T-helper 17 cell (primary cell): ENCODE measurements around the gene CEP295NL. TPM values are rescaled to one million over a fixed set of nuclear protein-coding genes. Genes with fewer than 3 reads are reported as not detected.
A peak's percentile ranks its signal among the peaks of the same experiment; 100 is the strongest.
"Not testable (repeated sequence)": the region's sequence is repeated elsewhere in the genome, so short reads cannot be mapped to it uniquely, and the experiment has no call there.

Experiments used
- ATAC-seq: fragments of 150-1000 bp; cut with Tn5 transposase; 2 replicates; pipeline ENCODE4 v1.10.0; 2021; ENCODE audit warnings: mild to moderate bottlenecking, moderate library complexity
- DNase-seq, 3 donors: peaks; one replicate each; pipeline versions ENCODE4 v3.0.0 to v3.0.0-alpha.2; 2020 to 2021
- H3K9me3 ChIP-seq: one replicate; pipeline ENCODE4 v1.7.0; 2013; ENCODE audit warnings: low read length, mild to moderate bottlenecking; ENCODE audit not compliant: control insufficient read depth, poor library complexity, severe bottlenecking
- H3K27ac Mint-ChIP-seq: one replicate; pipeline ENCODE4 v1.8.0; 2022; ENCODE audit warnings: mild to moderate bottlenecking, moderate library complexity, mixed read lengths
- H3K27me3 Mint-ChIP-seq: one replicate; pipeline ENCODE4 v1.8.0; 2022; ENCODE audit warnings: mixed read lengths
- H3K36me3 Mint-ChIP-seq: one replicate; pipeline ENCODE4 v1.8.0; 2022; ENCODE audit warnings: low read depth, mixed read lengths
- H3K4me1 Mint-ChIP-seq: one replicate; pipeline ENCODE4 v1.8.0; 2022; ENCODE audit warnings: mild to moderate bottlenecking, mixed read lengths
- H3K4me3 Mint-ChIP-seq: one replicate; pipeline ENCODE4 v1.8.0; 2022; ENCODE audit warnings: mild to moderate bottlenecking, moderate library complexity, mixed read lengths
- total RNA-seq, 4 donors: library from RNA in 2 of 4; stranded (reverse) in 2 of 4; gene quantifications; one replicate each; pipeline ENCODE4 v1.2.3 and lab custom pipeline; 2022 to 2026

The CEP295NL gene
- total RNA-seq, 2 donors from 2014 or later = 2.0 to 2.9 TPM

DNA sequence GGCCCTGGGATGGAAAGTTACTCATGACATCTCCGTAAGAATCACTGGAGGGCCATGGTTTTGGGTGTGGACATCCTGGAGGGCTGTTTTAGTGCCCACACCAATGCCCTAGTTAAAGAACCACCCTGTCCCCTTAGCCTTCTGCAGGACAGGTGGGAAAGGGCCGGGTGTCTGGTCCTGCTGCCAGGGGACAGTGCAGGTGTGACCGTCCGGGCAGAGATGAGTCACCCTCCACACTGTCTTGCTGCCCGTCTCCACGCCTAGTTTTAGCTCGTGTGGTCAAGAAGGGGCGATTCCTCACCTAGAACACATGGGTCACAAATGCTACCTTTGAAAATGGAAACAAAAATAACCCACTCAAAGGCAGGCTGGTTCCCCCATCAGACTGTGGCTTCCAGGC is 17.0 kb downstream of the CEP295NL start:
- no peaks in the 10 kb centered on the region for H3K9me3 ChIP-seq
- Mint-ChIP-seq H3K4me1 (peaks cover 14% of the 10 kb centered on the region), H3K27ac (no peak overlapping the region), H3K36me3 (no peaks in the 10 kb centered on the region), H3K27me3 (peaks cover 4% of the 10 kb centered on the region), H3K4me3 (no peak overlapping the region)
- ATAC-seq (no peak), DNase-seq (no peak)

DNA sequence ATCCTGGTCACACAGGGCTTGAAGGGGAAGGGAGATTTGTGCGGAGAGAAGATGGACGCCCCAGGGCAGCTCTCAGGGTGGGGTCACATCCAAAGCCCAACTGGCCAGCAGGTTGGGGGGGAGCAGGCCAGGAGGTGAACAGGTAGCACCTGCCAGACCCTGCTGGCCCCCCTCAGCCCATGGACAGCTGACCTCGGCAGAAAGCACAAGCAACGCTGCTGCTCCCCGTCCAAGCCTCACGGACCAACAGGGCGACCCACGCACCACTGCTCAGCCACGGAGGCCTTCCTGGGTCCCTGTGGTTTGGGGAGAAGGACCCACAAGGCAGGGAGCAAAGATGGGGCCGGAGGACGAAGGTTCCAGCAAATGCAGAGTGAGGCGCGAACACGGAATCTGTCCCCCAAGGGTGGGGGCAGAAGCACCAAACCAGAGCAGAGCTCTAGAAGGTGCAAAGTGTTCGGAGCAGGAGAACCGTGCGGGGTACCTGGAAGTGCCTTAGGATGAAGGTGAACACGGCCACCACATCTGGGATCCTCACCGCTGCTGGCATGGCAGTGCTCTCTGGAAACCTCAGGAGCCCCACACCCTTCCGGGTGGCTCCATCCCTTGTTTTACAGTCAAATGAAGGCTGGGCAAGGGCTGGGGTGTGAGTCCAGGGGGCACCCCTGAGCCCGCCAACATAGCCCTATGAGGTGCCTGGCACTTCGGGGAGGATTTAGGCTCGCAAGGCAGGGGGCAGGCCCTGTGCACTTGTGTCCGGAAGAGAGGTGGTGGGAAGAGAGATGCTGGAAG is 17.9 kb downstream of the CEP295NL start:
- no peak overlapping the region for H3K27ac Mint-ChIP-seq
- ATAC-seq (no peak), DNase-seq (no peak)
- no peaks in the 10 kb centered on the region for H3K27me3 Mint-ChIP-seq
- peaks cover 12% of the 10 kb centered on the region for H3K4me1 Mint-ChIP-seq
- H3K9me3 ChIP-seq = no peaks in the 10 kb centered on the region
- H3K36me3 Mint-ChIP-seq = no peaks in the 10 kb centered on the region
- H3K4me3 Mint-ChIP-seq = no peak overlapping the region

DNA sequence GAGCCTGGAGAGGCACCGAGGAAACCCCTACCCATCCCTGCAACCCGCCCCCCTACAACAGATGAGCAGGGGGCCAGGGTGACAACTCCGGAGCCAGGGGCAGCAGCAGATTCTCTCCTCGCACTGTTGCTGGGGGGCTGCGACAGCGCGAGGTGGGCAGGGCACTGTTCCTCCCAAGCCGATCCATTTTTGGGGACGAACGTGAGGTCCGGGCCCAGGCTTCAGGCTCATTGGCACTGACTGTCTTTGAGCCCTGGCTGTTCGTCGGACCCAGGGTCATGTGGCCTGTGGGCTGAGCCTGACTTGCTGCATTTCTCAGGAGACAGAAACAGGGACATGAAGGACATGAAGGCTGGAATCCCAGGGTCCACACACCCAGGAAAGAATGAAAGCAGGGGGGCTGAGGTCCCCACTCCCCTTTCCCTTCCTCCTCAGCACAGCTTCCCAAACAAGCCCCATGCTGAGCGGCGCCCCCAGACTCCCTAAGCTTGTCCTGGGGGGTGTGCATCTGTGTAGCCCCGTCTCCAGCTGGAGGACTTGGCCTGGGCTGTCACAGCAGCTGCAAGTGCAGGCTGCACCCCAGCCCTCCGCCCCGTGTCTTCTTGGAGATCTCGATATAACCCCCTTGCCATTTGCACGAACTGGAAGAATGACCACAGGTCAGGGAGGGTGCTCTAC is 18.7 kb downstream of the CEP295NL start:
- no peaks in the 10 kb centered on the region for H3K36me3 Mint-ChIP-seq
- H3K4me1 Mint-ChIP-seq = peaks cover 13% of the 10 kb centered on the region
- ATAC-seq = no peak
- H3K4me3 Mint-ChIP-seq = no peak overlapping the region
- H3K27me3 Mint-ChIP-seq = peaks cover under 1% of the 10 kb centered on the region
- no peak overlapping the region for H3K27ac Mint-ChIP-seq
- no peak for DNase-seq
- H3K9me3 ChIP-seq = no peaks in the 10 kb centered on the region

DNA sequence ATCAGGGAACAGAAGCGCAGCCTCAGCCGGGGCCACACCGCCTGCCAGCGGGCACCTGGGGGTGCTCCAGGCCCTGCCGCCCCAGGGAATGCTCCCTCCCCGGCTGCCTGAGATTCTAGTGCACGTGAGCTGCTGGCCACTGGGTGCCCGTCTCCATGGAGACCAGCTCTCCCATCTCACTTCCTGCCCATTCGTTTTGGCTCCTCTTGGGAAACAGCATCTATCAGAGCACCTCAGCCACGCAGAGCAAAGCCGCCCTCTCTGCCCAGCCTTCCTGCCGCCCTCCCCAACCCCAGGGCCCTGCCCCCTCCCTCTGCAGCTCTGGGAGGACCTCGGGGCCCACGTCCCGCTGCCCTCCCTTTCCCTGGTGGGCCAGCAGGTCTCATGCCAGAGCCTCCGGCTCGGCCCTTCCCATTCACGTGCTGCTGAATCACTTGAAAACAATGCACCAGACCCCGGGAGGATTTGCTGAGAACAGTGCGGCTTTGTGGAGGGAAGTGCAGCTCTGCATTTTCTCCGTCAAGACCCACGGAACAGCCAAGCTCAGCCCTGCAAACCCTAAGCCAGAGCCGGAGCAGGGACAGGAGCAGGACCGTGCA is 19.4 kb downstream of the CEP295NL start:
- no peak for ATAC-seq
- H3K36me3 Mint-ChIP-seq = no peaks in the 10 kb centered on the region
- peak overlapping the region; percentile 9 for H3K4me3 Mint-ChIP-seq
- peaks cover 14% of the 10 kb centered on the region for H3K4me1 Mint-ChIP-seq
- no peaks in the 10 kb centered on the region for H3K9me3 ChIP-seq
- no peak overlapping the region for H3K27ac Mint-ChIP-seq
- DNase-seq = no peak
- H3K27me3 Mint-ChIP-seq = peaks cover 7% of the 10 kb centered on the region

DNA sequence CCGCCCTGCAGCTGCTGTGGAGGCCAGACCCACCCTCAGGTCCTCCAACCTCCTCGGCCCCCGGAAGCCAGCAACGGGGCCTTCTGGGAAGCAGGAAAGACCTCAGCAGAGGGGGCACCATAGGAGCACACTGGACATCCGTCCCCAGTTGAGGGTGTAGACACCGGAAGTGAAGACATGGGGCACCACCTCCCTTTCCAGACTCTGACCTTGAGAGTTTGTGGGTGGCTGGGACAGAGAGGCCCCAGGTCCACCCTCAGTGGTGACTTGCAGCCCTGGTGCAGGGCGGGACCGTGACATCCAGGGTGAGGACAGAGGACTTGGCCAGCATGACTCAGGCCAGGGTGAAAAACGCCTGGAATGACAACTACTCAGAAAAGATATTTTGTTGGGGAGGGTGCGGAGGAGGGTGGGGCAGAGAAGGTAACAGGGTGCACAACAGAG is 19.9 kb downstream of the CEP295NL start:
- DNase-seq (no peak), ATAC-seq (peak; percentile 54)
- H3K27me3 Mint-ChIP-seq = peaks cover 7% of the 10 kb centered on the region
- no peaks in the 10 kb centered on the region for H3K9me3 ChIP-seq
- no peak overlapping the region for H3K27ac Mint-ChIP-seq
- no peaks in the 10 kb centered on the region for H3K36me3 Mint-ChIP-seq
- H3K4me1 Mint-ChIP-seq = peaks cover 14% of the 10 kb centered on the region
- peak overlapping the region; percentile 9 for H3K4me3 Mint-ChIP-seq

DNA sequence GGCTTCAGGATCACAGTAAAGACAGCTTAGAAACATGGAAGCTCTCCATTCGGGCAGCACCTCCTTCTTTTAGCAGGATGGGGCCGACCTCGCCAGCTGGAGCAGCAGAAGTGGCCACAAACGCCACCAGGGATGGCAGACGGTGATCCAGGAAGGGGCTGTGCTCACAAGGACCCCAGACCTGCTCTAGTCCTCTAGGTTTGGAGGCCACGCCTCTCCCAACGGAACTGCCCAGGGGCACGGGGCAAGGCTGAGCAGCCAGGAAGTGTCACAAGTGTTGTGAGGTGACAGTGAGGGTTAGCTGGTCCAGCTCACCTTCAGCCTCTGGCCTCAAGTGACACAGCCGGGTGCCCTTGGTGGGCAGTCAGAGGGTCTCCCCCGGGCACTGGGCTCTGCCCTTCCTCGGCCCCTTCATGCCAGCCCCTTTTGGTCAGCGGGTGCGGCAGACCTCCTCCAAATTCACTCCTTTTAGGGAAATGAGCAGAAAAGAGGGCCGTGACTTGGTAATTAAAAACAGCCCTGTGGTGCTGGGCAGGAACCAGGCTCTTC is 20.4 kb downstream of the CEP295NL start:
- no peaks in the 10 kb centered on the region for H3K36me3 Mint-ChIP-seq
- H3K27me3 Mint-ChIP-seq = peaks cover 7% of the 10 kb centered on the region
- no peak overlapping the region for H3K27ac Mint-ChIP-seq
- H3K4me1 Mint-ChIP-seq = peaks cover 14% of the 10 kb centered on the region
- no peaks in the 10 kb centered on the region for H3K9me3 ChIP-seq
- H3K4me3 Mint-ChIP-seq = no peak overlapping the region
- DNase-seq (no peak), ATAC-seq (no peak)

DNA sequence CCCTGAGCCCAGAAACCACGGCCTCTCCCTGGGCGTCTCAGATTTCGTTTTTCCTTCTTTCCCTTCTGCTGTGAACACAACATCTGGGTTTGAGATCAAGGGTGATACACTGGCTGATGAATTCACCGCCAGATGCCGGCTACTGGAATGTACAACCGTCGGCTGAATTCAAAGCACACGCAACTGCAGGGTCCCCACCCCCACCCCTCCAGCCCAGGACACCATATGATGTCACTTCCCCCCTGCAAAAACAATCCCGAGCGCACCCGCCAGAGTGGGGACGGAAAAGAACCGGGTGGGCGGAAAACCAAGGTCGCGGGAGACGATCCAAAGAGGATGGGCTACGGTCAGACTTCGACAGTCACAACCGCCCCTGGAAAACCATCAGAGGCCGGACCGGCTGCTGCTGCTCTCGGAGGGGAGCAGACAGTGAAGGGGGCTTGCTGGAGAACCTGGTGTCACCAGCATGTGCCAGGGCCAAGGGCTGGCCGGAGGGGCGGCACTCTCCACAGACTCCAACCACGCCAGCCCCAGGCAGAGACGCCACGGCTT is 23.3 kb downstream of the CEP295NL start:
- Mint-ChIP-seq H3K36me3 (no peaks in the 10 kb centered on the region), H3K27me3 (peaks cover 22% of the 10 kb centered on the region), H3K4me1 (peaks cover 18% of the 10 kb centered on the region), H3K27ac (peak overlapping the region; percentile 92), H3K4me3 (peak overlapping the region; percentile 83)
- DNase-seq (no peak), ATAC-seq (peak; percentile 72)
- no peaks in the 10 kb centered on the region for H3K9me3 ChIP-seq

DNA sequence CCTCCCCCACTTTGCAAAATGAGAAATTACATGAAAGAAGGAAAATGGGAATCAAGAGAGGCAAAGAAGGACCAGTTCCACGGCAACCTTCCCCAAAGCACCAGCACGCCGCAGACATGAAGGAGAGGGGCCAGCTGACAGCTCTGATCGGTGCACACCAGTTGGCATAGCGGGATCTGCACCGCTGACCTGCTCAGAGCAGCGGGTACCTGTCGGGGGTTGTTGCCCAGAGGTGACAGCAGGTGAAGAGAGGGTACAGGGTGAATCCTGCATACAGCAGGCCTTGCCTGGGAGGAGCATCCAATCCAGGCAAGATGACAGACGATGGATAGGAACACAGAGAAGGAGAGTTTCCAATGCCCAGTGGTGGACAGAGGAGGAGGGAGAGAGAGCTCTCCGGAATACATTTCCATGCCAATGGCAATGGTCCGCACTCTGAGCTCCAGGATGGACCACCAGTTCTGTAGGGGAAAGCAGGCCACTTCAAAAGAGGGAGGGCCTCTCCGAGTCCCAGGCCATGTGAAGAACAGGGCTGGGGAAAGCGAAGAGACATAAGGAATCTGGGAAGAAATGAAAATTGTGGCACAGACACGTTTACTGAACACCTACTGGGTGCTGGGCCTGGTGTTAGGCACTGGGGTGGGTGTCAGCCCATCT is 24.0 kb downstream of the CEP295NL start:
- H3K9me3 ChIP-seq = no peaks in the 10 kb centered on the region
- H3K4me3 Mint-ChIP-seq = peak overlapping the region; percentile 63
- peak overlapping the region; percentile 92 for H3K27ac Mint-ChIP-seq
- peaks cover 22% of the 10 kb centered on the region for H3K27me3 Mint-ChIP-seq
- H3K4me1 Mint-ChIP-seq = peaks cover 18% of the 10 kb centered on the region
- no peak for ATAC-seq
- no peaks in the 10 kb centered on the region for H3K36me3 Mint-ChIP-seq
- no peak for DNase-seq

DNA sequence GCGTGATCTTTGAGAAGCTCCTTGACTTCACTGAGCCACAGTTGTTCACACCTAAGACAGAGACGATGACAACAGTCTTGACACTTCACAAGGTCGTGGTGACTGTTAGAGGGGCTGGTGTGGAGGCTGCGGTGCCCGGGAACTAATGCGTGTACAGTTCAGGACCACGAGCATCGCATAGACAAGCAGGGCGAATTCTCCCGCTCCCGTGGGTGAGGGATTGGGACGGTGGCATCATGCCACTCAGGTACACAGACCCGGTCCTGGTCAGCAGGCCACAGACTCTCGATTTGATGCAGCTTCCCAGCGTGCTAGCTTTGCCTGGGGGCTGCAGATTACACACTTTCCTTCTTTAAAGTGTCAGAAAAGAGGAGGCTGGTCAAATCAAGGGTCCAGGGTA is 24.7 kb downstream of the CEP295NL start:
- no peak for ATAC-seq
- no peak for DNase-seq
- no peaks in the 10 kb centered on the region for H3K9me3 ChIP-seq
- H3K36me3 Mint-ChIP-seq = no peaks in the 10 kb centered on the region
- H3K4me1 Mint-ChIP-seq = peaks cover 18% of the 10 kb centered on the region
- peak overlapping the region; percentile 51 for H3K4me3 Mint-ChIP-seq
- peaks cover 22% of the 10 kb centered on the region for H3K27me3 Mint-ChIP-seq
- peak overlapping the region; percentile 92 for H3K27ac Mint-ChIP-seq

DNA sequence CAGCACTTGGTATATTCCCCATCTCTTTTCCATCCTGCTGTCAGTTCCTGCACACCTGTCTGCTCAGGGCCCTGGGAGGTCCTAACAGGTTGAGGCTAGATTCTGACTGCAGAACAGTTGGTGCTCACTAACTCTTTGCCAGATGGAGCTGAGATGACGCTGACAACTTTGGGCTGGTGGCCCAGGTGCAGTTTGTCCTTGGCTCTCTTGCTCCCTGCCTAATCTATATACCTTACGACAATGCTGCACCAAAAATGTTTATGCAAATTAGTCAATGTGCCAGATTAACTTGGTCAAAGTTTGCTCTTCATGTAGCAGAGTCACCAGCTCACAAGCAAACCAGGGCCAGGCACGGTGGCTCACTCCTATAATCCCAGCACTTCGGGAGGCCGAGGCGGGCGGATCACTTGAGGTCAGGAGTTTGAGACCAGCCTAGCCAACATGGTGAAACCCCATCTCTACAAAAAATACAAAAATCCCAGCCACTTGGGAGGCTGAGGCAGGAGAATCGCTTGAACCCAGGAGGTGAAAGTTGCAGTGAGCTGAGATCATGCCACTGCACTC is 26.0 kb downstream of the CEP295NL start:
- not testable (repeated sequence) for H3K4me3 Mint-ChIP-seq, H3K36me3 Mint-ChIP-seq, H3K27ac Mint-ChIP-seq, DNase-seq, ATAC-seq, H3K9me3 ChIP-seq
- H3K27me3 Mint-ChIP-seq = peaks cover 22% of the 10 kb centered on the region
- peaks cover 18% of the 10 kb centered on the region for H3K4me1 Mint-ChIP-seq

DNA sequence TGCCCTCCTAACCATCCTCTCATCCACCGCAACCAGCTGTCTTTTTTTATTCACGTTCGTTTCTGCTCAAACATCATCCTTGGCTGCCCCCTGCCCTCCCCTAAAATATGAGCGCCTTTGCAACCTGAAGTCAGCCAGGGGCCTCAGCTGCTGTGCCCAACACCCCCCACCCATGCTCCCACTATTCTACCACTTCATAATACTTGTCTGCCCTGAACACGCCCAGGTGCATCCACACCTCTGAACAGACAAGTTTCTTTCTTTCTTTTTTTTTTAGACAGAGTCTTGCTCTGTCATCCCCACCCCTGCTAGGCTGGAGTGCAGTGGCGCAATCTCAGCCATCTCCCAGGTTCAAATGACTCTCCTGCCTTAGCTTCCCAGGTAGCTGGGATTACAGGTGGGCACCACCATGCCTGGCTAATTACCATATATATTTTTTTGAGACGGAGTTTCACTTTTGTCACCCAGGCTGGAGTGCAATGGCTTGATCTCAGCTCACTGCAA is 26.9 kb downstream of the CEP295NL start:
- no peaks in the 10 kb centered on the region for H3K9me3 ChIP-seq
- H3K4me1 Mint-ChIP-seq = peaks cover 18% of the 10 kb centered on the region
- DNase-seq (no peak), ATAC-seq (no peak)
- H3K27me3 Mint-ChIP-seq = peaks cover 22% of the 10 kb centered on the region
- H3K4me3 Mint-ChIP-seq = no peak overlapping the region
- H3K27ac Mint-ChIP-seq = no peak overlapping the region
- H3K36me3 Mint-ChIP-seq = no peaks in the 10 kb centered on the region

DNA sequence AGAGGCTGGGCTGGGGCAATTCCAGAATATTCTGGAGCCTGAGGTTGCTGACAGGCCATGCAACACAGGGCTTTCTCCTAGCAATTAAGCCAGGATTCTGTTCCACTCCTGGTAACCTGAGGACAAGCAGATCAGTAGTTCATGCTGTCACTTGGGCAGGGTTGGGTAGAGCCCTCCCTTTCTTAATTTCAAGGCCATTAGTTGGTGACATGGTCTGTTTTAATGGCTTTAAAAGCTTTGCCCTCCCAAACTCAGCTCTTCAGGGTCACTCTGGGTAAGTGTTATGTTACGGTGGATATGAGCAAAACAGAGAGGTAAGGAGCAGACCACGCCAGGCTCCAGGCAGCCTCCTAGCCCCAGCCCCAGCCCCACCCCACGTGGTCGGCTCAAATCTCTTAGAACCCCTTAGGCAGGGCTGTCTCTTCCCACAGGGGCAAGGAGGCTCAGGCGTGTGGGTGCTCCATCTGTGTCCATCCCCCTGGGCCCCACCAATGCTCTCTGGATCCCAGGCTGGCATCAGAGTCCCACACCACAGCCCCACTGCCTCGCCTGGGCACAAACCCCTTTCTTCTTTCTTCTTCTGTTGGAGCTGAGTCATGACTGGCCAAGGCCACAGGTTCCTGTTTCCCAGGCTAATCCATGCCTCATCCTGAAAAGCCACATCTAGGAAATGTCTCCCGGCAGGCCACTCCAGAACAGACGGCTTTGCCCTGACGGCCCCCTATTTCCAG is 27.5 kb downstream of the CEP295NL start:
- no peak overlapping the region for H3K4me3 Mint-ChIP-seq
- no peak for DNase-seq
- H3K27me3 Mint-ChIP-seq = peaks cover 22% of the 10 kb centered on the region
- no peak for ATAC-seq
- no peaks in the 10 kb centered on the region for H3K36me3 Mint-ChIP-seq
- no peaks in the 10 kb centered on the region for H3K9me3 ChIP-seq
- H3K27ac Mint-ChIP-seq = no peak overlapping the region
- H3K4me1 Mint-ChIP-seq = peaks cover 18% of the 10 kb centered on the region
